Progenitor cell of endocrine pancreas (in vitro differentiated cells): Measurements from ENCODE around the gene COQ6. TPM values are rescaled to one million over a fixed set of nuclear protein-coding genes. Genes with fewer than 3 reads are reported as not detected.
"Not testable (repeated sequence)": the region's sequence is repeated elsewhere in the genome, so short reads cannot be mapped to it uniquely, and the experiment has no call there.

Source experiments
- DNase-seq: peaks from one replicate; pipeline ENCODE4 v3.0.0; 2021; ENCODE audit warnings: low spot score; ENCODE audit not compliant: unreplicated experiment
- H3K27ac Mint-ChIP-seq: 2 replicates; pipeline ENCODE4 v1.8.0; 2021; ENCODE audit warnings: mild to moderate bottlenecking, moderate library complexity, mixed read lengths
- H3K27me3 Mint-ChIP-seq: 2 replicates; pipeline ENCODE4 v1.8.0; 2021; ENCODE audit warnings: mixed read lengths
- H3K36me3 Mint-ChIP-seq: 2 replicates; pipeline ENCODE4 v1.8.0; 2022; ENCODE audit warnings: mixed read lengths; ENCODE audit not compliant: insufficient read depth
- H3K4me1 Mint-ChIP-seq: 2 replicates; pipeline ENCODE4 v1.8.0; 2021; ENCODE audit warnings: low read depth, mixed read lengths
- H3K4me3 Mint-ChIP-seq: 2 replicates; pipeline ENCODE4 v1.8.0; 2021; ENCODE audit warnings: low read depth, mild to moderate bottlenecking, moderate library complexity, mixed read lengths
- H3K9me3 Mint-ChIP-seq: 2 replicates; pipeline ENCODE4 v1.8.0; 2021; ENCODE audit warnings: low read depth, mixed read lengths
- CTCF ChIP-seq: fragments of 200-600 bp; sonication (generic); IDR thresholded peaks from one replicate; pipeline ENCODE4 v1.5.0; 2021; ENCODE audit warnings: antibody characterized with exemption, mild to moderate bottlenecking; ENCODE audit not compliant: unreplicated experiment
- long read RNA-seq: library from polyadenylated mRNA; unstranded; transcript quantifications from one replicate; pipeline ENCODE4 v2.0.0, GENCODE V29; 2020
- total RNA-seq: library from RNA; stranded (reverse); gene quantifications from 2 replicates; pipeline ENCODE4 v1.2.1, GENCODE V29; 2021

COQ6 gene
- total RNA-seq = 20.8 and 22.9 TPM in 2 replicates
- long read RNA-seq, transcript COQ6-201 (12 exons, 2,118 nt) = major isoform, 48 of 104 reads
- long read RNA-seq, partial matches to known transcripts = 5 of 104 reads
- long read RNA-seq, other reads (novel, unspliced or antisense) = 45 of 104 reads

- Mint-ChIP-seq H3K27me3 (peaks cover 32% of the 10 kb centered on the region), H3K36me3 (peaks cover 10% of the 10 kb centered on the region), H3K4me3 (peak within 1 kb of the TSS; percentile 94), H3K4me1 (peaks cover 1% of the 10 kb centered on the region), H3K27ac (peak within 1 kb of the TSS; percentile 97), H3K9me3 (no peaks in the 10 kb centered on the region)
- DNase-seq = peak; percentile 81
- TF ChIP-seq CTCF = peak; percentile 32
Measured at GRCh38 chr14:73949752-73950734, at the start of gene COQ6, which contains the start of gene FAM161B. Gene COQ6 (plus strand): TSS chr14:73950302. CDS start chr14:73950333, 31 bp downstream. Gene FAM161B (minus strand): TSS chr14:73950094. CDS start chr14:73950026, 68 bp downstream.

GRCh38 chr14:73903028-73903427 lies 47.1 kb upstream of the COQ6 start:
- H3K36me3 Mint-ChIP-seq = peaks cover 17% of the 10 kb centered on the region
- H3K27me3 Mint-ChIP-seq = no peaks in the 10 kb centered on the region
- no peak for DNase-seq
- H3K27ac Mint-ChIP-seq = no peak overlapping the region
- no peaks in the 10 kb centered on the region for H3K4me1 Mint-ChIP-seq
- no peaks in the 10 kb centered on the region for H3K9me3 Mint-ChIP-seq
- no peak overlapping the region for H3K4me3 Mint-ChIP-seq
- no peak for TF ChIP-seq CTCF

- peaks cover 9% of the 10 kb centered on the region for H3K9me3 Mint-ChIP-seq
- no peak for DNase-seq
- no peak overlapping the region for H3K4me3 Mint-ChIP-seq
- TF ChIP-seq CTCF = no peak
- no peak overlapping the region for H3K27ac Mint-ChIP-seq
- peaks cover 52% of the 10 kb centered on the region for H3K36me3 Mint-ChIP-seq
- H3K27me3 Mint-ChIP-seq = no peaks in the 10 kb centered on the region
- peaks cover 2% of the 10 kb centered on the region for H3K4me1 Mint-ChIP-seq
Measured at GRCh38 chr14:73909681-73910080, 40.4 kb upstream of the COQ6 start.

- peaks cover 2% of the 10 kb centered on the region for H3K4me1 Mint-ChIP-seq
- no peak for DNase-seq
- H3K4me3 Mint-ChIP-seq = no peak overlapping the region
- no peak overlapping the region for H3K27ac Mint-ChIP-seq
- peaks cover 9% of the 10 kb centered on the region for H3K9me3 Mint-ChIP-seq
- no peak for TF ChIP-seq CTCF
- peaks cover 45% of the 10 kb centered on the region for H3K36me3 Mint-ChIP-seq
- no peaks in the 10 kb centered on the region for H3K27me3 Mint-ChIP-seq
Measured at GRCh38 chr14:73913256-73913655, 36.8 kb upstream of the COQ6 start.

GRCh38 chr14:73916324-73916723 lies 33.8 kb upstream of the COQ6 start:
- Mint-ChIP-seq H3K4me3 (no peak overlapping the region), H3K9me3 (peaks cover 9% of the 10 kb centered on the region), H3K36me3 (peaks cover 33% of the 10 kb centered on the region), H3K27ac (no peak overlapping the region), H3K27me3 (no peaks in the 10 kb centered on the region), H3K4me1 (peaks cover 2% of the 10 kb centered on the region)
- TF ChIP-seq CTCF = no peak
- no peak for DNase-seq

- not testable (repeated sequence) for H3K4me1 Mint-ChIP-seq, H3K27ac Mint-ChIP-seq, H3K27me3 Mint-ChIP-seq, H3K9me3 Mint-ChIP-seq, H3K4me3 Mint-ChIP-seq, DNase-seq
- peaks cover 29% of the 10 kb centered on the region for H3K36me3 Mint-ChIP-seq
Measured at GRCh38 chr14:73919457-73919856, 30.6 kb upstream of the COQ6 start.
